GM18508 (cell line): Measurements from ENCODE around the gene TNRC6A.
A peak's percentile ranks its signal among the peaks of the same experiment; 100 is the strongest.
"Not testable (repeated sequence)": the region's sequence is repeated elsewhere in the genome, so short reads cannot be mapped to it uniquely, and the experiment has no call there.

Source experiments
- ATAC-seq: cut with Tn5 transposase; IDR thresholded peaks from one replicate; pipeline ENCODE4 v1.9.1; 2021; ENCODE audit warnings: moderate number of reproducible peaks; ENCODE audit not compliant: insufficient read depth, unreplicated experiment

Gene TNRC6A

DNA sequence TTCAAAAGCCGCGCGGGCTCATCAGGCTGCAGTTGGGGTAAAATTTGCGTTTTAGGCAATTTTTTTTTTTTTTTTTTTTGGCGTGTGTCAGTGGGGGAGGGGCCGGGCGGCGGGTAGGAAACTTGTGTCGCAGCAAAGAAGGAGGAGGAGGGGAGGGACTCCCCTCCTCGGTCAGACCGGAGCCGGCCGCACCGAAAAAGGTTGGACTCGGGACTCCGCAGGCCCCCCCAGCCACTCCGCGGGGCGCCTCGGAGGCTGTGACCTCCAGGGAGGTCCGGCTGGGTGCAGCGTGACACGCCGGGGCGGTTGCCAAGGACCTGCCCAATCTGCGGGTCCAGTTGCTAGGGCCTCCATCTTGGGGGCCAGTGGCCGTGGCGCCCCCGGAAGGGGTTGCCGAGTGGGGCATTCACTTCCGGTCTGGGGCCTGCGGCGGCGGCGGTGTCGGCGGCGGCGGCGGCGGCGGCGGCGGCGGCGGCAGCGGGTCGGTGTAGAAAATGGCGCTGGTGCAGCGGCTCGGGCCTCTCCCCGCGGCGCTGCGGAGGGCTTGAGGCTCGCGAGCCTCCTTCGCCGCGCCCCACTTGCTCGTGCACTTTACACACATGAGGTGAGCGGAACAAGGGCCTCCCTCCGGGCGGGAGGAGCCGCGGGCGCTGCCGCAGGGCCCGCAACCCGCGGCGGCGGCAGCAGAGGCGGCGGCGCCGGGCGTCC is at the start of gene TNRC6A:
TSS of gene TNRC6A (plus strand) at position 409 of the 708 bp plus-strand sequence. CDS start at position 600, 191 bp downstream.
- peak; percentile 71 for ATAC-seq

GRCh38 chr16:24681793-24682192 is 47.7 kb upstream of the TNRC6A start:
- ATAC-seq = no peak

GRCh38 chr16:24683250-24683649 is 46.2 kb upstream of the TNRC6A start:
- ATAC-seq = no peak

DNA sequence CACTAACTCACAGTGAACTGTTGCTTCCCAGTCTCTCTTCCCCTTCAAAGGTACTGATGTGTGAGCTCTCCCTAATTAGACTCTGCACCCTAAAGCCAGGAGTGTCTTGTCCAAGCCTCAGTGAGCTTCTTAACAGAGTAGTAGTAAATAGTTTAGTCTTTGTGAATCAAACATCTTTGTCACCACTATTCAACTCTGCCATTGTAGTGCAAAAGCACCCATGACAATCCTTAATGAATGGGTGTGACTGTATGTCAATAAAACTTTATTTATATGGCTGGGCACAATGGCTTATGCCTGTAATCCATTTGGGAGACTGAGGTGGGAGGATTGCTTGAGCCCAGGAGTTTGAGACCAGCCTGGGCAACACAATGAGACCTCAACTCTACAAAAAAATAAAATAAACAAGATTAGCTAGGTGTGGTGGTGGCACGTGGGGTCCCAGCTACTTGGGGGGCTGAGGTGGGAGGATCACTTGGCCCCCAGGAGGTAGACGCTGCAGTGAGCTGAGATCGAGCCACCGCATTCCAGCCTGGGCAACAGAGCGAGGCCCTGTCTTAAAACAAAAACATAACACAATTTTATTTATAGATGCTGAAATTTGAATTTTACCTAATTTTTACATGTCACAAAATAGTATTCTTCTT is 45.5 kb upstream of the TNRC6A start:
- no peak for ATAC-seq

DNA sequence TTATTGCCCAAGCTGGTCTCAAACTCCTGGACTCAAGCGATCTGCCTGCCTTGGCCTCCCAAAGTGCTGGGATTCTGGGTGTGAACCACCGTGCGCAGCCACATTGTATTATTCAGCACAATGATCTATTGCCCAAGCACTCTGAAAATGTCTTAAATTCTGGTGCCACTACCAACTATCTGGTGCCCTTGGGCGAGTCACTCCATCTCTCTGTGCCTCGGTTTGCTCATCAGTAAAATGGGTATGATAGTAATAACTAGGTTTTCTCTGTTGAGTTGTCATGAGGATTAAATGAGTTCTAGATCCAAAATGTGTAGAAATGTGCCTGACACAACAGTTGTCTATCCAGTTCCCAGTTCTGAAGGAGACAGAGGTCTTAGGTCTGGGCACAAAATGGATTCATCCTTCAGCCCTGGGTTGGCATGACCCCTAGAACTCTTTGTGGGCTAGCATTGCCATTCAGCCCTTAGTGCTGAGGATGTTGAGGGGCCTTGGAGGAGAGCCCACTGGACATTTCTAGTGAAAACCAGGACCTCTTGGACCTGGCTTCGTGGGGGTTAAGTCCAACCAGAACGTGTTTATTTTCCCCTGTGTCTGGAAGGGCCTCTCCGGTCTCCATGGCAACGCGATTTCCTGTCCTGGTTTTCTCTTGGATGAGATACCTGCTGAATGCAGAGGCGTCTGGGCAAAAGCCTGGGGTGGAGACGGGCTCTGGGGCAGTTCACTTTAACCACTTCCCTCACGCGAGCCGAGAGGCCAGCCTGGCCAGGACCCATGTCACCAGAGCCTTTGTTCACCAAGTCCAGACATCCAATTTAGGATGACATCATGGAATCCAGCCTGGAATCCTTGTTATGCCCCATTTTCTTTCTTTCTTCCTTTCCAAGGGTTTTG is 43.7 kb upstream of the TNRC6A start:
- ATAC-seq = no peak

DNA sequence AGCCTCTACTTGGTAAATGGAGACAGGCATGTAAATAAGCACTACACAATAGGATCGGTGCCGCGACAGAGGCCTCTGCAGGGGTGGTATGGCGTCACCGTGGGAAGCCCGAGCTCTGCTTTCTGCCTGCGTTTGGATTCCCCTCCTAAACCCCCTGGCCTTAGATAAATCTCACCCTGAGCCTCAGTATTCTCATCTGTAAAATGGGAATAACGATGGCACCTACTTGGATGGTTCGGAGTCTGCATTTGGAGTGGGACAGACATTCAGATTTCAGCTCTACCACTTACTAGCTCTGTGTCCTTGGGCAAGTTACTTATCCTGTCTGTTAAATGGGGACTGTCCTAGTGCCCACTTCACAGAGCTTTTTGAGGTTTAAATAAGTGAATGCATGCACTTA is 42.8 kb upstream of the TNRC6A start:
- ATAC-seq = no peak

DNA sequence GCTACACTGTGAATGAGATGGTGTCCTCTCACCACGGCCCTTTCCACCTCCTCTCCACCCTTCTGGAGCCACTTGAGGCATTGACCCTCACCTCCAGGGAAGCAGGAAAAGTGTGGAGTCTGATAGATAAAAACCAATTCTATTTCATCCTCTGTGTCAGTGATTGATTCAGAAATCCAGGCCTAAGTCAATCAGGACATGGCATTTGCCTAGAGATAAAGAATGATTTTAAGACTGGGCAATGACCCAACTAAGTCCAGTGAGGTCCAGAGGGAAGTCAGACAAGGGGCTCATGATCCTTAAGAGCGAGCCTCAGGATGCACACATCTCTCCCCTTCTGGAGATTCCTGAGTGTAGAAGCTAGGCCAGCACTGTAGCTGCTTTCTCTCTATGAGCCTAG is 41.1 kb upstream of the TNRC6A start:
- ATAC-seq = no peak

DNA sequence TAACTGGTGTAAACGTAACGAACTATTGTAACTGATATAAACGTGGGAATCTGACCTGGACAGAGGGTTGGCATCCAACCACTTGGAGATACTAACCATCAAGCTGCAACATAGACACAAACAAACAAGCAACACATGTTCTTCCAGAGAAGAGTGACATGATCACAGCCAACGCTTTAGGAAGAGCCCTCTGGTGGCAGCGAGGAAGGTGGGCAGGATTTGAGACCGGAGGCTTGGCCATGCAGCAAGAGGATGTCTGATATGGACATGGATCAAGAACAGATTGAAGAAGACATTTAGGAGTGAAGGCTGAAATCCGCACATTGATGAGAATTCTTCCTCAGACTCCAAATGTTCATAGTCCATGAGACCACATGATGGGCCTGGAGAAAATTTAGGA is 40.3 kb upstream of the TNRC6A start:
- no peak for ATAC-seq

DNA sequence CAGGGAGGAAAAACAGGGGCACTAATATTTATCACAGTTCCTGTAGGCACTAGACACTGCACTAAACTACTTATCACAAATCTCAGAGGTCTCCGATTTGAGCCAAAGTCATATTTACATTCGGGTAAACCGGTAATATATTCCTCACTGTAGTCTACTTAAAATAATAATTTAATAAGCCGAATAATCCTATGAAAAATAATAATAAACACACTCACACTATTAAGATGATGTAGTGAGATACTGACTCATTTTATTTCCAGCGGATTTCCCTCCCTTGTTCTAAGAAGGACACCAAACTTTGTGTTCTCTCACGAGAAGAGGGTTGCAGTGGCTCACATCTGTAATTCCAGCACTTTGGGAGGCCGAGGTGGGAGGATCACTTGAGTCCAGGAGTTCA is 36.6 kb upstream of the TNRC6A start:
- ATAC-seq = no peak

DNA sequence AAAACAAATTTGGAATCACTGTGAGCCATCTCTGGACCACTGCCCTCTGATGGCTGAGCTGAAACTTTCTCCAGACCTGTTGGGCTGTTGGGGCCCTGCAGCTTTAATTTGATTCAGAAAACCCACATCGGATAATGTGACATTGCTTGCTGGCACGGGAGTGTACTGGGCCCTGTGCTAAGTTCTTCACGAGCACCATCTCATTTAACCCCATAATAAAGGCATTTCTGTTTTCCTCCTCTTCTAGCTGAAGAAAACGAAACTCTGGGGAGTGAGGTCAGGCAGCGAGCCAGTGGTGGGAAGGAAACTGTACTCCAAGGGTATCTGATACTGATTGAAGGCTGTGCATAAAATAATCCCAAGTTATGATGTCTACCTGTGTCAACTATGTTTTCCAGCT is 34.5 kb upstream of the TNRC6A start:
- ATAC-seq = no peak

DNA sequence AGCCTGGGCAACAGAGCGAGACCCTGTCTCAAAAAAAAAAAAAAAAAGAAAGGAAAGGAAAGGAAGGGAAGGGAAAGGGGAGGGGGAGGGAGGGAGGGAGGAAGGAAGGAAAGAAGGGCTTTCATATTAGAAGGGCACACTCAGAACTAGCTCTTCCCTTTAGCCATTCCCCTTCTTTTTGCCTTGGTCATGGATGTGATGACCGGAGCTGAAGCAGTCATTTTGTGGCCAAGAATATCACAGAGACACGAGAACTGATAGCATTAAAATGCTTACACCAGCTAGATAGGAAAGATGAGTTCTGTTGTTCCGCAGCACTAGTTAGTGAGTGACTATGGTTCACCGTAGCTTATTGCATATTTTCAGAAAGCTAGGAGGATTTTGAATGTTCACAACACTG is 32.8 kb upstream of the TNRC6A start:
- no peak for ATAC-seq

DNA sequence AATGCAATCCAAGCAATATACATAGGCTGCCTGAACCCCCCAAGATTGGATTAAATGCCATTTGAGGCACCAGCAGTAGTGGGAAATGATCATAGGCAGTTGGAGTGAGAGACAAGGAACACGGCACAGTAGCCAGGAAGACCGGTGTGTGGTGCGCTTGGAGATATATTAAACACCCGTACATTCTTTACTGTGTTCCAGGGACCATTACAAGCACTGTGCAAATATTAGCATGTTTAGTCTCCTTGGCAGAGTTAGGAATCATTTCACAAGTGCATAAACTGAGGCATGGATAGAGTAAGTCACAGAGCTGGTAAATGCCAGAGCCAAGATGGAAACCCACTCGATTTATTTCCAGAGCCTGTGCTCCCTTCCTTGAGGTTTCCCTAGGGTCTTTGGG is 31.1 kb upstream of the TNRC6A start:
- no peak for ATAC-seq

- no peak for ATAC-seq
Observed at GRCh38 chr16:24699151-24699723, 30.2 kb upstream of the TNRC6A start.

DNA sequence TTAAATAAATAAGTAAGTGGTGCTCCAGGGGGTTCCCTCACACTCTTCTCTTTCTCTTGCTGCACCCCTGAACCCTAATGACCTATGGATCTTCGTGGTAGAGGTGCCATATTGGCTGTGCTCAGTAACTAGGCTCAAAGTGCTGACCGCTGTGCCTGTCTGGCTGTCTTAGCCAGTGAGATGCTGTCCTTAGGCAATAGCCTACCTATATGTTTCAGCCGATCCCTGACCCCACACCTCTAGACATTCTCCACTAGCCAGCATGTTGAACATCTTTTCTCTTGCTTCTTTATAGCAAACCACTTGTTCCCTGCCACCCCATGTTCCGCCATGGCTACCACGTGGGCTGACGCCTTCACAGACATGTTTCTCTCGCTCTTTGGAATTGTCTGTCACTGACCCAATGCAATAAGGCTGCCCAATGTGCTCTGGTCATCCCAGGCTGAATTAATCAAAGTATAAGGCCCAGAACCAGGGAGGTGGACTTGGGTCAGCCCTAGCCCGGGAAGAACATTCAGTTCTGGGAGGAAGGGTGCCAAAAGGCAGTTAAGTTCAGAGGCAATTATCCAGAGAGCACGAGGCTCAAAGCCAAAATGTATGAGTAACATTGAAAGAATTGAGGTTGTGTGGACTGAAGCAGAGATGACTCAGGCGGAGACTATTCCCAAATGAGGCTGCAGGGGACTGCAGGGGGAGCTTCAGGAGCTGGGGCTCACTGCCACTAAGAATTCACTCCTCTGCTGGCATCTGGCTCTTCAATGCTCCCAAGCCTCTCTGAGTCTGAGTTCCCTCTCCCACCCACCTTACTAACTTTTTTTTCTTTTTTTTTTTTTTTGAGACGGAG is 28.7 kb upstream of the TNRC6A start:
- ATAC-seq = no peak

GRCh38 chr16:24701521-24701951 is 27.9 kb upstream of the TNRC6A start:
- no peak for ATAC-seq

- ATAC-seq = not testable (repeated sequence)
Observed at GRCh38 chr16:24707760-24708159, 21.7 kb upstream of the TNRC6A start.

DNA sequence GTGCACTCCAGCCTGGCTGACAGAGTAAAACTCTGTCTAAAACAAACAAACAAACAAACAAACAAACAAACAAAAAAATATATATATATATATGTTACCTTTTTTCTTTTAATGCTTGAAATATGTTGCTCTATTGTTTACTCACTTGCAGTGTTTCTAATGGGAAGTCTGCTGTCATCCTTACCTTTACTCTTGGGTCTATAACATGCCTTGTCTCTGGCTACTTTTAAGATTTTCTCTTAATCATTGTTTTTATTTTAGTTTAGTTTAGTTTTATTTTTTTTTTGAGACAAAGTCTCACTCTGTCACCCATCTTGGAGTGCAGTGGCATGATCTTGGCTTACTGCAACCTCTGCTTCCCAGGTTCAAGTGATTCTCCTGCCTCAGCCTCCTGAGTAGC is 16.1 kb upstream of the TNRC6A start:
- ATAC-seq = no peak

DNA sequence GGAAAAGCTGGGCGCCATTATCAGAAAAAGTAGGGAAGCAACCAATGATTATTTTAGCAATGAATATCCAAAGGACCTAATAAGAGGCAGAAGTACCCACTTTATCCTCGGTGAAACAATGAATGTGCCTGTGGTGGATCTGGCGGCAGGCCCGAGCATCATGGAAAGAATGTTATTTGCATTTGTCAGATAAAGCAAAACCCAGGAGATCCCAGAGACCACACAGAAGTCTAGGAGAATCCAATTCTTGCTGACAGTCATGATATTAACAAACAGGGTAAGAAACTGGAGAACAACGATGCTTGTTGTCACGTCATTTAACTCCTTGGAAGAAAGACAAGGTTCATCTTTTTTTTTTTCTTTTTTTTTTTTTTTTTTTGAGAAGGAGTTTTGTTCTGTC is 12.0 kb upstream of the TNRC6A start:
- no peak for ATAC-seq

DNA sequence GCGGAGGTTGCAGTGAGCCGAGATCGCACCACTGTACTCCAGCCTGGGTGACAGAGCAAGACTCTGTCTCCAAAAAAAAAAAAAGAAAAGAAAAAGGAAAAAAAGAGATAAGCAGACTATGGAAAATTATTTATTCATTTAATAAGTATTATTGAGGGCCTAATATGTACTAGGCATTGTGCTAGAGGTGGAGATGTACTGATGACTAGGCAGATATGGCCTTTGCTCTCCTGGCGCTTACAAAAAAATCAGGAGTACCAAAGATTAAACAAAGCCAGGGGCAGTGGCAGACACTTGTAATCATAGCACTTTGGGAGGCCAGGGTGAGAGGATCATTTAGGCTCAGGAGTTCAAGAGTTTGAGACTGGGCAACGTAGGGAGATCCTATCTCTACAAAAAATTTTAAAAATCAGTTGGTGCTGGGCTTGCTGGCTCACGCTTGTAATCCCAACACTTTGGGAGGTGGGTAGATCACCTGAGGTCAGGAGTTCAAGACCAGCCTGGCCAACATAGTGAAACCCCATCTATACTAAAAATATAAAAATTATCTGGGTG is 10.4 kb upstream of the TNRC6A start:
- no peak for ATAC-seq

DNA sequence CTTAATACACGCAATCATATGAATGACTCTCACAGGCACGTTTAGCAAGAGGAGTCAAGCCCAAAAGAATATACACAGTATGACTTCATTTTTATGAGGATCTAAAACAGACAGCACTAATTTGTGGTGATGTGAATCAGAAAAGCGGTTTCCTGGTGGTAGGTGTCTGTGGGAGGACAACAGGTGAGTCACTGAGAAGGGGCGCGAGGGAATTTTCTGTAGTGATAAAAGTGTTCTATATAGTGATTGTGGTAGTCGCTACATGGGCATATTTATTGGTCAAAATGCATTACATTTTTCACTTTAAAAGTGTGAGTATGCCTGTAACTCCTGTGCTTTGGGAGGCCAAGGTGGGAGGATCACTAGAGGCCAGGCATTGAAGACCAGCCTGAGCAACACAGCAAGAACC is 7.6 kb upstream of the TNRC6A start:
- ATAC-seq = no peak
